Choroid plexus epithelial cell (primary cell): ENCODE results near the gene MAGEA4.

Source experiments
- DNase-seq: peaks from one replicate; pipeline ENCODE4 v3.0.0-alpha.2; 2010; ENCODE audit warnings: low read depth
- H3K4me3 ChIP-seq: 2 replicates; pipeline ENCODE4 v1.5.1; 2011; ENCODE audit warnings: low read depth, mild to moderate bottlenecking, control low read depth, low read length, moderate library complexity
- TF ChIP-seq, protein P1 (sequence below): conservative IDR thresholded peaks from 2 replicates; pipeline ENCODE4 v1.5.1; 2011; ENCODE audit warnings: low read depth, mild to moderate bottlenecking, control low read depth, inconsistent platforms, low read length, moderate library complexity

Gene MAGEA4

DNA sequence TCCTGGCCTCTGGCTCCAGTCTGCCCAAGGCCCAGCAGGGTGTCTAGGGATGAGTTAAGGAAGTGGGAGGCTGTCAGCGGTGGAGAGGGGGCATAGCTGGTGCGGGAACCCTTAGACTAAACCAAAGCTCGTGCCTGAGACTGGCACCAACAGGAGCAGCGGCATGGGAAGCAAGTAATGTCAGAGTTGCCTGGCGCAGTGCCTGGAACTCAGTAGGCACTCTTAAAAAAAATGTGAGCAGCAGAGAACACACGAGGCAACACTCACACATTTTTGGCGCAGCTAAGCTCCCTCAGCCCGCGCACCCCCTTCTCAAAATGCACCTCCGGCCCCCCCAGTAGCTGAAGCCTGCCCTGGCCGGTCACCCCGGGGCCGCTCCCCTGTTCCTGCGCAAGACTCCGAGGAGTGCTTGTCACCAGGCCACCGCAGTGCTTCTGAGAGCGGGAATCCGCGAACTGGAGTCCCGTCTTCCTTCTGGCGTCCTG, 61.2 kb downstream of the MAGEA4 start:
- peak; percentile 45 for DNase-seq
- peak overlapping the region; percentile 63 for H3K4me3 ChIP-seq
- TF ChIP-seq, protein P1, sequence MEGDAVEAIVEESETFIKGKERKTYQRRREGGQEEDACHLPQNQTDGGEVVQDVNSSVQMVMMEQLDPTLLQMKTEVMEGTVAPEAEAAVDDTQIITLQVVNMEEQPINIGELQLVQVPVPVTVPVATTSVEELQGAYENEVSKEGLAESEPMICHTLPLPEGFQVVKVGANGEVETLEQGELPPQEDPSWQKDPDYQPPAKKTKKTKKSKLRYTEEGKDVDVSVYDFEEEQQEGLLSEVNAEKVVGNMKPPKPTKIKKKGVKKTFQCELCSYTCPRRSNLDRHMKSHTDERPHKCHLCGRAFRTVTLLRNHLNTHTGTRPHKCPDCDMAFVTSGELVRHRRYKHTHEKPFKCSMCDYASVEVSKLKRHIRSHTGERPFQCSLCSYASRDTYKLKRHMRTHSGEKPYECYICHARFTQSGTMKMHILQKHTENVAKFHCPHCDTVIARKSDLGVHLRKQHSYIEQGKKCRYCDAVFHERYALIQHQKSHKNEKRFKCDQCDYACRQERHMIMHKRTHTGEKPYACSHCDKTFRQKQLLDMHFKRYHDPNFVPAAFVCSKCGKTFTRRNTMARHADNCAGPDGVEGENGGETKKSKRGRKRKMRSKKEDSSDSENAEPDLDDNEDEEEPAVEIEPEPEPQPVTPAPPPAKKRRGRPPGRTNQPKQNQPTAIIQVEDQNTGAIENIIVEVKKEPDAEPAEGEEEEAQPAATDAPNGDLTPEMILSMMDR: no peak
